HG02973 (cell line): ENCODE results near the gene OBP2A.

ENCODE experiments used
- ATAC-seq: cut with Tn5 transposase; IDR thresholded peaks from one replicate; pipeline ENCODE4 v1.9.1; 2021; ENCODE audit warnings: moderate library complexity; ENCODE audit not compliant: unreplicated experiment

Gene OBP2A

DNA sequence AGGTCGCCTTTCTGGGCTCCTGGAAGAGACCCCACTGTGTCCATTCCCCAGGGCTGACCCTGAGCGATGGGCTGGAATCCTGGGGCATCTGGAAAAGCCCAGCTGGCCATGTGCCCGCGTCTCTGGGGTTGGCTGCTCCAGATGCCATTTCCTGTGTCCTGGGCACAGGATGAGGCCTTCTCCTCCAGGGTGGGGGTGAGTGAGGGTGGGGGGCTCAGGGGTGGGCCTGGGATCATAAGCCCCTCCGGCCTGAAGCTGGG is 46.3 kb downstream of the OBP2A start:
- no peak for ATAC-seq

DNA sequence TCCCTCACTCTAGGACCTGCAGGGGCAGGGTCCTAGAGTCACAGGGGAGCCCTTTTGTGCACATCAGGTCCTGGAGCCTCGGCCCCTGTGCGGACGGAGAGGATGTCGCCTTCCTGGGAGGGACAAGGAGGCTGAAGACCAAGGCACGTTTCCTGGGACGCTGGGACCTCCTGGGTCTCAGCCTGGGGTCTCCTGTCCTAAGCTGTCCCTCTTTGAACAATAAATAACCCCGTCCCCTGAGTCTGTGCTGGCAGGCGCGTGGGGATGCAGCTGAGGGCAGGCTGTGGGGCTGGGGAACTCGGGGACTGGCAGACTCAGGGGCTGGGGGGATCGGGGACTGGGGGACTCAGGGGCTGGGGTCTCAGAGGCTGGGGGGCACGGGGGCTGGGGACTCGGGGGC is 46.7 kb downstream of the OBP2A start:
- ATAC-seq = no peak

DNA sequence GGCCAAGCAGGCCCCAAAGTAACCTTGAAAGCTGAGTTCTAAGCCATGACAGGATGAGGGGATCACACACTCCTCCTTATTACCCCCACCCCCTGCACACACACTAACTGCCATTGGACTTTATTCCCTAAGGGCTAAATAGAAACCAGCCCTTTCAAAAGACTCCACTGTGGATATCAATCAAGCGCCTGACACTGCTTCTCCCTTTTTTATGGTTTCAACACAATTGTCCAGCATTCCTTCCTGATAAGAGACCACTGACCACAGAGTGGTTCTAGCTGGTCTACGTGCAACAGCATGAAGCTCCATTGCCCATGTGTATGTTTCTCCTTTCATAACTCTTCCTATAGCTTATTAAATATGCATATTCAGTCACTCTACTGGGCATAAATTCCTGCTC is 50.3 kb downstream of the OBP2A start:
- ATAC-seq = no peak
